ENCODE measurements around the gene RNF144A. TPM values are rescaled to one million over a fixed set of nuclear protein-coding genes. Genes with fewer than 3 reads are reported as not detected.
"Not testable (repeated sequence)": the region's sequence is repeated elsewhere in the genome, so short reads cannot be mapped to it uniquely, and the experiment has no call there.

Gene RNF144A
- total and polyA plus RNA-seq, 3 donors from 2014 or later, result 8.9 to 12.9 (median 12.6) TPM

- H3K4me1 ChIP-seq, result no peaks in the 10 kb centered on the region
- no peak for TF ChIP-seq POLR2A (IDR thresholded peaks at IDR 0.05)
- TF ChIP-seq CTCF (IDR thresholded peaks at IDR 0.05), result no peak
- intact Hi-C loops (cut with DNase I; ENCODE audit: low total_unique reads), result no loop called here
- DNase-seq, result no peak
- no peak overlapping the region for H3K27ac ChIP-seq
- 84 to 91% methylated on average over 1 of the region's 1 CpG for WGBS, 2 donors
- H3K4me3 ChIP-seq, result no peak overlapping the region
- no peaks in the 10 kb centered on the region for H3K36me3 ChIP-seq (ENCODE audit: low read depth, missing control alignments)
- H3K9me3 ChIP-seq, result no peaks in the 10 kb centered on the region
- no peaks in the 10 kb centered on the region for H3K27me3 ChIP-seq
Measured at GRCh38 chr2:6934345-6934744, 17.1 kb downstream of the RNF144A start.

- no peak for DNase-seq
- intact Hi-C loops (cut with DNase I; ENCODE audit: low total_unique reads), result no loop called here
- no peaks in the 10 kb centered on the region for H3K9me3 ChIP-seq
- TF ChIP-seq CTCF (IDR thresholded peaks at IDR 0.05) (no peak), POLR2A (IDR thresholded peaks at IDR 0.05) (no peak)
- H3K4me3 ChIP-seq, result no peak overlapping the region
- no peak overlapping the region for H3K27ac ChIP-seq
- no peaks in the 10 kb centered on the region for H3K36me3 ChIP-seq (ENCODE audit: low read depth, missing control alignments)
- no peaks in the 10 kb centered on the region for H3K4me1 ChIP-seq
- WGBS, 2 donors, result 87 to 89% methylated on average over 11 of the region's 11 CpGs
- no peaks in the 10 kb centered on the region for H3K27me3 ChIP-seq
Measured at GRCh38 chr2:6934758-6935651, 17.8 kb downstream of the RNF144A start.

GRCh38 chr2:6935652-6936020 is 18.4 kb downstream of the RNF144A start:
- H3K4me3 ChIP-seq; H3K27ac ChIP-seq; DNase-seq; H3K4me1 ChIP-seq; H3K27me3 ChIP-seq; H3K36me3 ChIP-seq (ENCODE audit: low read depth, missing control alignments); H3K9me3 ChIP-seq; intact Hi-C loops (cut with DNase I; ENCODE audit: low total_unique reads): not testable (repeated sequence)
- WGBS, 2 donors, result 88 to 94% methylated on average over 4 of the region's 4 CpGs

- no peaks in the 10 kb centered on the region for H3K4me1 ChIP-seq
- 92 to 93% methylated on average over 2 of the region's 2 CpGs for WGBS, 2 donors
- H3K9me3 ChIP-seq, result no peaks in the 10 kb centered on the region
- DNase-seq, result no peak
- H3K4me3 ChIP-seq, result no peak overlapping the region
- no peak overlapping the region for H3K27ac ChIP-seq
- TF ChIP-seq CTCF (IDR thresholded peaks at IDR 0.05) (no peak), POLR2A (IDR thresholded peaks at IDR 0.05) (no peak)
- no peaks in the 10 kb centered on the region for H3K27me3 ChIP-seq
- intact Hi-C loops (cut with DNase I; ENCODE audit: low total_unique reads), result no loop called here
- no peaks in the 10 kb centered on the region for H3K36me3 ChIP-seq (ENCODE audit: low read depth, missing control alignments)
Measured at GRCh38 chr2:6937157-6937556, 19.9 kb downstream of the RNF144A start.

- DNase-seq, result no peak
- Histone ChIP-seq H3K9me3 (no peaks in the 10 kb centered on the region), H3K36me3 (ENCODE audit: low read depth, missing control alignments) (no peaks in the 10 kb centered on the region), H3K27ac (no peak overlapping the region), H3K4me3 (no peak overlapping the region), H3K4me1 (no peaks in the 10 kb centered on the region), H3K27me3 (no peaks in the 10 kb centered on the region)
- TF ChIP-seq POLR2A (IDR thresholded peaks at IDR 0.05) (no peak), CTCF (IDR thresholded peaks at IDR 0.05) (no peak)
- intact Hi-C loops (cut with DNase I; ENCODE audit: low total_unique reads), result no loop called here
- 84 to 87% methylated on average over 4 of the region's 4 CpGs for WGBS, 2 donors
Measured at GRCh38 chr2:6937582-6937981, 20.4 kb downstream of the RNF144A start.

Measured in testis (tissue), 3 donors.